ENCODE data around the gene CNNM4.

- TF ChIP-seq PHF8 (IDR thresholded peaks at IDR 0.05; ENCODE audit: borderline replicate concordance, low read depth): no peak
- no peak for TF ChIP-seq CTCF (IDR thresholded peaks at IDR 0.05)
- TF ChIP-seq PBX3 (IDR thresholded peaks at IDR 0.05): no peak
- TF ChIP-seq EP300 (IDR thresholded peaks at IDR 0.05): no peak
- TF ChIP-seq CEBPB (IDR thresholded peaks at IDR 0.05): no peak
- TF ChIP-seq, protein P1, sequence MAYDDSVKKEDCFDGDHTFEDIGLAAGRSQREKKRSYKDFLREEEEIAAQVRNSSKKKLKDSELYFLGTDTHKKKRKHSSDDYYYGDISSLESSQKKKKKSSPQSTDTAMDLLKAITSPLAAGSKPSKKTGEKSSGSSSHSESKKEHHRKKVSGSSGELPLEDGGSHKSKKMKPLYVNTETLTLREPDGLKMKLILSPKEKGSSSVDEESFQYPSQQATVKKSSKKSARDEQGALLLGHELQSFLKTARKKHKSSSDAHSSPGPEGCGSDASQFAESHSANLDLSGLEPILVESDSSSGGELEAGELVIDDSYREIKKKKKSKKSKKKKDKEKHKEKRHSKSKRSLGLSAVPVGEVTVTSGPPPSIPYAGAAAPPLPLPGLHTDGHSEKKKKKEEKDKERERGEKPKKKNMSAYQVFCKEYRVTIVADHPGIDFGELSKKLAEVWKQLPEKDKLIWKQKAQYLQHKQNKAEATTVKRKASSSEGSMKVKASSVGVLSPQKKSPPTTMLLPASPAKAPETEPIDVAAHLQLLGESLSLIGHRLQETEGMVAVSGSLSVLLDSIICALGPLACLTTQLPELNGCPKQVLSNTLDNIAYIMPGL (CRISPR knock-in tag; IDR thresholded peaks at IDR 0.05; ENCODE audit: borderline replicate concordance): no peak
- TF ChIP-seq BHLHE40 (IDR thresholded peaks at IDR 0.05; ENCODE audit: low read depth, low read length): no peak
These were observed 12.4 kb downstream of the CNNM4 start for GRCh38 chr2:96772903-96773671.

Measured in A549 (cell line).